NOMO-1 (cell line): Measurements from ENCODE around the gene TM7SF2.

Experiments
- DNase-seq, 2 experiments: peaks; one replicate each; lab custom pipeline; 2025; ENCODE audit not compliant: unreplicated experiment in 2 of 2; lab: John Stamatoyannopoulos, UW

The TM7SF2 gene

GRCh38 chr11:65150509-65151299, 39.0 kb downstream of the TM7SF2 start:
- DNase-seq = peak; percentile 74 to 84

GRCh38 chr11:65151331-65151899, 39.7 kb downstream of the TM7SF2 start:
- peak in 1 of 2 experiments; percentile 47 for DNase-seq

GRCh38 chr11:65152122-65152521, 40.5 kb downstream of the TM7SF2 start:
- peak in 1 of 2 experiments; percentile 52 for DNase-seq

DNA sequence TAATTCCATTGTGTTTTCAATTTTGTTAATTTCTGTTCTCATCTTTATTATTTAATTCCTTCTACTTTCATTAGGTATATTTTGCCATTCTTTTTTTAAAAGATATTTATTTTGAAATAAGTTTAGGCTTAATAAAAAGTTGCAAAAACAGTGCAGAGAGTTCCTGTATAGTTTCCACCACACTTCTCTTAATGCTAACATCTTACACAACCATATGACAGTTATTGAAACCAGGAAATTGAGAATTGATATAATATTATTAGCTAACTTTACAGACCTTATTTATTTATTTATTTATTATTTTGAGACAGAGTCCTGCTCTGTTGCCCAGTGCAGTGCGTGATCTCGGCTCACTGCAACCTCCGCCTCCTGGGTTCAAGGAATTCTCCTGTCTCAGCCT, 44.6 kb downstream of the TM7SF2 start:
- DNase-seq = peak in 1 of 2 experiments; percentile 11

DNA sequence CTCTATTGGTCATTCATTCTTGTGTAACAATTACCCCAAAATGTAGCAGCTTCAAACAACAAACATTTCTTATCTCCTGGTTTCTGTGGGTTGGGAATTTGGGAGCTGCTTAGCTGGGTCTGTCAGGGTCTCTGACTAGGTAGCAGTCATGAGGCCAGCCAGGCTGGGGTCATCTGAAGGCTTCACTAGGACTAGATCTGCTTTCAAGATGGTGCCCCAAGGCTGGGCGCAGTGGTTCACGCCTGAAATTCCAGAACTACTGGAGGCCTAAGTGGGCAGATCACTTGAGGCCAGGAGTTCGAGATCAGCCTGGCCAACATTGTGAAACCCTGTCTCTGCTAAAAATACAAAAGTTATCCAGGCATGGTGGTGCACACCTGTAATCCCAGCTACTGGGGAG, 45.3 kb downstream of the TM7SF2 start:
- DNase-seq = no peak

DNA sequence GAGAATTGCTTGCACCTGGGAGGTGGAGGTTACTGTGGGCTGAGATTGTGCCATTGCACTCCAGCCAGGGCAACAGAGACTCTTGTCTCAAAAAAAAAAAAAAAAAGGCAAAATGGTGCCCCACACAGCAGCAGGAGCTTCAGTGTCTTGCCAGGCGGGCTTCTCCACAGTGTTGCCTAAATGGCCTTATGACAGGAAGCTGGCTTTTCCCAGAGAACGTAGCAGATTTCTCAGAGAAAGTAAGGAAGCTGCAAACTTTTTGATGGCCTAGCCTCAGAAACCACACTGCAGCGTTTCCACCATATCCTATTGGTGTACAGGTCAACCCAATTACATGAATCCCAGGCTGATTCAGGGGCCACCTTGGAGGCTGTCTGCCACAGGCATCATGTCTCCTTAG, 45.7 kb downstream of the TM7SF2 start:
- DNase-seq = no peak

DNA sequence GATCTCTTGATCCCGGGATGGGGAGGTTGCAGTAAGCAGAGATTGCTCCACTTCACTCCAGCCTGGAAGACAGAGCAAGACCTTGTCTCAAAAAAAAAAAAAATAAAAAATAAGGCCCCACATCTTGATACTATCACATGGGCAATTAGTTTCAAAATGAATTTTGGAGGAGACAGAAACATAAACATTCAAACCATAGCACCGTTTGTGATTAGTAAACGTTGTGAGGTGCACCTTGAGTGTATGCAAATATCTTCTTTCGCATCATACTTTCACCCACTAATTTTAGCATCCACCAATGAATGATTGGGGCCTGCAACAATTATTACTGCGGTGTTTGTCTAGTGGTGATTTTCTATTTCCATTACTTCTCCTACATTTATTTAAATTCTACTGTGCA, 47.3 kb downstream of the TM7SF2 start:
- no peak for DNase-seq

DNA sequence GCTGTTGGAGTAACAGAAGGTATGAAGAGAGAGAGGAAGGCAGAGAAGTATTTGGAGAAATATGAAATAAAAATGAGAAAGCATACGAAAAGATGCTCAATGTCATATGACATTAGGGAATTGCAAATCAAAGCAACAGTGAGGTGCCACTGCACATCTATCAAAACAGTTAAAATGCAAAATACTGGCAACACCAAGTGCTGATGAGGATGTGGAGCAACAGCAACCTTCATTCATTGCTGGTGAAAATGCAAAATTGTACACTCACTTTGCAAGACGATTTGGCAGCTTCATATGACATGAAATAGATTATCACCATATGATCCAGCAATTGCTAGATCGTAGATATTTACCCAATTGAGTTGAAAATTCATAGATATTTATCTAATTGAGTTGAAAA, 49.0 kb downstream of the TM7SF2 start:
- no peak for DNase-seq

DNA sequence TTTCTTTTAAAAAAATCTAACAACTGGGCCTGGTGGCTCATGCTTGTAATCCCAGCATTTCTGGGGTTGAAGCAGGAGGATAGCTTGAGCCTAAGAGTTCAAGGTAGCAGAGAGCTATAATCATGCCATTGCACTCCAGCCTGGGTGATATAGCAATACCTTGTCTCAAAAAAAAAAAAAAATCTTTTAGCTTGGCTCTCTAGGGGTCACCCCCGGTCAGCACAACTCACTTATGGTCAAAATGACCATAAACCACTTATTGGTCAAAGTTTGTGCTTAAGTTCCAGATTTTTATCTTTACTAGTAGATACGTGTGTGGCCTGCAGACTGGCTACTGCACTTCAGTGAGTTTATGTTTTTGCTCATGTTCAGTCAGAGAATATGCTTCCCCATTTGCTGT, 52.0 kb downstream of the TM7SF2 start:
- DNase-seq = no peak
